ENCODE results near the gene ARMH3. TPM values are rescaled to one million over a fixed set of nuclear protein-coding genes. Genes with fewer than 3 reads are reported as not detected.

ARMH3 gene
- total and polyA plus RNA-seq, 10 of the 15 experiments (the other 5 are each of a cell fraction or from before 2014, with no cell fraction given) = 13.0 to 33.0 (median 16.4) TPM

- TF ChIP-seq, protein P1, sequence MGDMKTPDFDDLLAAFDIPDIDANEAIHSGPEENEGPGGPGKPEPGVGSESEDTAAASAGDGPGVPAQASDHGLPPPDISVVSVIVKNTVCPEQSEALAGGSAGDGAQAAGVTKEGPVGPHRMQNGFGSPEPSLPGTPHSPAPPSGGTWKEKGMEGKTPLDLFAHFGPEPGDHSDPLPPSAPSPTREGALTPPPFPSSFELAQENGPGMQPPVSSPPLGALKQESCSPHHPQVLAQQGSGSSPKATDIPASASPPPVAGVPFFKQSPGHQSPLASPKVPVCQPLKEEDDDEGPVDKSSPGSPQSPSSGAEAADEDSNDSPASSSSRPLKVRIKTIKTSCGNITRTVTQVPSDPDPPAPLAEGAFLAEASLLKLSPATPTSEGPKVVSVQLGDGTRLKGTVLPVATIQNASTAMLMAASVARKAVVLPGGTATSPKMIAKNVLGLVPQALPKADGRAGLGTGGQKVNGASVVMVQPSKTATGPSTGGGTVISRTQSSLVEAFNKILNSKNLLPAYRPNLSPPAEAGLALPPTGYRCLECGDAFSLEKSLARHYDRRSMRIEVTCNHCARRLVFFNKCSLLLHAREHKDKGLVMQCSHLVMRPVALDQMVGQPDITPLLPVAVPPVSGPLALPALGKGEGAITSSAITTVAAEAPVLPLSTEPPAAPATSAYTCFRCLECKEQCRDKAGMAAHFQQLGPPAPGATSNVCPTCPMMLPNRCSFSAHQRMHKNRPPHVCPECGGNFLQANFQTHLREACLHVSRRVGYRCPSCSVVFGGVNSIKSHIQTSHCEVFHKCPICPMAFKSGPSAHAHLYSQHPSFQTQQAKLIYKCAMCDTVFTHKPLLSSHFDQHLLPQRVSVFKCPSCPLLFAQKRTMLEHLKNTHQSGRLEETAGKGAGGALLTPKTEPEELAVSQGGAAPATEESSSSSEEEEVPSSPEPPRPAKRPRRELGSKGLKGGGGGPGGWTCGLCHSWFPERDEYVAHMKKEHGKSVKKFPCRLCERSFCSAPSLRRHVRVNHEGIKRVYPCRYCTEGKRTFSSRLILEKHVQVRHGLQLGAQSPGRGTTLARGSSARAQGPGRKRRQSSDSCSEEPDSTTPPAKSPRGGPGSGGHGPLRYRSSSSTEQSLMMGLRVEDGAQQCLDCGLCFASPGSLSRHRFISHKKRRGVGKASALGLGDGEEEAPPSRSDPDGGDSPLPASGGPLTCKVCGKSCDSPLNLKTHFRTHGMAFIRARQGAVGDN (IDR thresholded peaks at IDR 0.05) = no peak
- no peak for TF ChIP-seq SMARCA5 (IDR thresholded peaks at IDR 0.05)
- TF ChIP-seq STAT3 (IDR thresholded peaks at IDR 0.05; ENCODE audit: low read depth, low read length) = peak; percentile 76; the same call in 1 of the 2 replicates
- peak; percentile 76 for TF ChIP-seq PML (IDR thresholded peaks at IDR 0.05; ENCODE audit: low read length)
- no peak for TF ChIP-seq PAX8 (IDR thresholded peaks at IDR 0.05)
- TF ChIP-seq RELB (IDR thresholded peaks at IDR 0.05; ENCODE audit: low read depth) = peak; percentile 96
- TF ChIP-seq SIX5 (IDR thresholded peaks at IDR 0.05; ENCODE audit: low read depth, low read length, severe bottlenecking) = no peak
- no peak for TF ChIP-seq SP1 (IDR thresholded peaks at IDR 0.05; ENCODE audit: low read depth, low read length)
- no peak; the same call in 1 of the 2 replicates for TF ChIP-seq ASH2L (IDR thresholded peaks at IDR 0.05; ENCODE audit: borderline replicate concordance, low read depth)
- 0 out of 2 replicates have a peak, but pooled peaks have one; percentile 40 for TF ChIP-seq TCF12 (IDR thresholded peaks at IDR 0.05; ENCODE audit: low read depth, low read length)
- no peak for TF ChIP-seq NR2C2 (IDR thresholded peaks at IDR 0.05; ENCODE audit: borderline replicate concordance, control insufficient read depth, insufficient read length, low read depth)
- TF ChIP-seq, protein P2, sequence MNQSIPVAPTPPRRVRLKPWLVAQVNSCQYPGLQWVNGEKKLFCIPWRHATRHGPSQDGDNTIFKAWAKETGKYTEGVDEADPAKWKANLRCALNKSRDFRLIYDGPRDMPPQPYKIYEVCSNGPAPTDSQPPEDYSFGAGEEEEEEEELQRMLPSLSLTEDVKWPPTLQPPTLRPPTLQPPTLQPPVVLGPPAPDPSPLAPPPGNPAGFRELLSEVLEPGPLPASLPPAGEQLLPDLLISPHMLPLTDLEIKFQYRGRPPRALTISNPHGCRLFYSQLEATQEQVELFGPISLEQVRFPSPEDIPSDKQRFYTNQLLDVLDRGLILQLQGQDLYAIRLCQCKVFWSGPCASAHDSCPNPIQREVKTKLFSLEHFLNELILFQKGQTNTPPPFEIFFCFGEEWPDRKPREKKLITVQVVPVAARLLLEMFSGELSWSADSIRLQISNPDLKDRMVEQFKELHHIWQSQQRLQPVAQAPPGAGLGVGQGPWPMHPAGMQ (IDR thresholded peaks at IDR 0.05; ENCODE audit: borderline replicate concordance) = no peak
- TF ChIP-seq MEF2B (IDR thresholded peaks at IDR 0.05; ENCODE audit: partially characterized antibody, poor library complexity, severe bottlenecking) = peak; percentile 92
- no peak for TF ChIP-seq ESRRA (IDR thresholded peaks at IDR 0.05; ENCODE audit: low read length)
- no peak for TF ChIP-seq NRF1 (conservative IDR thresholded peaks at IDR 0.05; ENCODE audit: low read depth, low read length)
- peak in 1 of 2 experiments; percentile 66; a peak in 1 of 4 replicates for TF ChIP-seq ETV6 (conservative IDR thresholded peaks at IDR 0.05 in 1 of 2, IDR thresholded peaks at IDR 0.05 in 1 of 2; ENCODE audit: borderline replicate concordance in 1 of 2, low read depth in 1 of 2)
- TF ChIP-seq FOXM1 (IDR thresholded peaks at IDR 0.05; ENCODE audit: low read depth, low read length) = peak; percentile 96
- TF ChIP-seq, protein P3, sequence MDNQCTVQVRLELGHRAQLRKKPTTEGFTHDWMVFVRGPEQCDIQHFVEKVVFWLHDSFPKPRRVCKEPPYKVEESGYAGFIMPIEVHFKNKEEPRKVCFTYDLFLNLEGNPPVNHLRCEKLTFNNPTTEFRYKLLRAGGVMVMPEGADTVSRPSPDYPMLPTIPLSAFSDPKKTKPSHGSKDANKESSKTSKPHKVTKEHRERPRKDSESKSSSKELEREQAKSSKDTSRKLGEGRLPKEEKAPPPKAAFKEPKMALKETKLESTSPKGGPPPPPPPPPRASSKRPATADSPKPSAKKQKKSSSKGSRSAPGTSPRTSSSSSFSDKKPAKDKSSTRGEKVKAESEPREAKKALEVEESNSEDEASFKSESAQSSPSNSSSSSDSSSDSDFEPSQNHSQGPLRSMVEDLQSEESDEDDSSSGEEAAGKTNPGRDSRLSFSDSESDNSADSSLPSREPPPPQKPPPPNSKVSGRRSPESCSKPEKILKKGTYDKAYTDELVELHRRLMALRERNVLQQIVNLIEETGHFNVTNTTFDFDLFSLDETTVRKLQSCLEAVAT (IDR thresholded peaks at IDR 0.05) = no peak
These were observed 87.0 kb downstream of the ARMH3 start (continued) for GRCh38 chr10:101968940-101969321.
